GM10266 (cell line): Measurements from ENCODE around the gene P3H2.

ENCODE experiments used
- DNase-seq: peaks from one replicate; pipeline ENCODE4 v3.0.0; 2012; ENCODE audit errors: extremely low spot score
- TF ChIP-seq, protein P1 (sequence below): IDR thresholded peaks from 2 replicates; pipeline ENCODE4 v1.5.1; 2012; ENCODE audit warnings: mild to moderate bottlenecking, low read depth; ENCODE audit not compliant: control insufficient read depth, insufficient read depth; ENCODE audit errors: missing control alignments

P3H2 gene

DNA sequence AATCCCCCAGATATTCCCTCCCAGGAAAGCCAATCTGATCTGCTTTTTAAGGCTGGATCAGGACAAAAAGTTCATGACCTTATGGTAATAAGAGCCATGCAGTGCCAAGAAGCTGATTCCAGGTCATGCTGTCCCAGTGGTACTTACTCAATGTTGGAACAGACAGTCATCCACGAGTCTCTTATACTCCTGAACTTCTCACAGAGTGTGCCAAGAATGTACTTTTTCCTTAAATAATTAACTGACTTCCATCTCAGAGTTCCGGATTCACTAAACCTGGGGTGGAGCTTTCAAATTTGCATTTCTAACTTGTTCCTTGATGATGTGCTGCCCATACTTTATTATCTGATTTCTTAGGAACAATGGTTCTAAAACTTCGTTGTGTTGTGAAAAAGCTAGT, 3.4 kb upstream of the P3H2 start:
- DNase-seq, result no peak
- TF ChIP-seq, protein P1, sequence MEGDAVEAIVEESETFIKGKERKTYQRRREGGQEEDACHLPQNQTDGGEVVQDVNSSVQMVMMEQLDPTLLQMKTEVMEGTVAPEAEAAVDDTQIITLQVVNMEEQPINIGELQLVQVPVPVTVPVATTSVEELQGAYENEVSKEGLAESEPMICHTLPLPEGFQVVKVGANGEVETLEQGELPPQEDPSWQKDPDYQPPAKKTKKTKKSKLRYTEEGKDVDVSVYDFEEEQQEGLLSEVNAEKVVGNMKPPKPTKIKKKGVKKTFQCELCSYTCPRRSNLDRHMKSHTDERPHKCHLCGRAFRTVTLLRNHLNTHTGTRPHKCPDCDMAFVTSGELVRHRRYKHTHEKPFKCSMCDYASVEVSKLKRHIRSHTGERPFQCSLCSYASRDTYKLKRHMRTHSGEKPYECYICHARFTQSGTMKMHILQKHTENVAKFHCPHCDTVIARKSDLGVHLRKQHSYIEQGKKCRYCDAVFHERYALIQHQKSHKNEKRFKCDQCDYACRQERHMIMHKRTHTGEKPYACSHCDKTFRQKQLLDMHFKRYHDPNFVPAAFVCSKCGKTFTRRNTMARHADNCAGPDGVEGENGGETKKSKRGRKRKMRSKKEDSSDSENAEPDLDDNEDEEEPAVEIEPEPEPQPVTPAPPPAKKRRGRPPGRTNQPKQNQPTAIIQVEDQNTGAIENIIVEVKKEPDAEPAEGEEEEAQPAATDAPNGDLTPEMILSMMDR, result no peak

DNA sequence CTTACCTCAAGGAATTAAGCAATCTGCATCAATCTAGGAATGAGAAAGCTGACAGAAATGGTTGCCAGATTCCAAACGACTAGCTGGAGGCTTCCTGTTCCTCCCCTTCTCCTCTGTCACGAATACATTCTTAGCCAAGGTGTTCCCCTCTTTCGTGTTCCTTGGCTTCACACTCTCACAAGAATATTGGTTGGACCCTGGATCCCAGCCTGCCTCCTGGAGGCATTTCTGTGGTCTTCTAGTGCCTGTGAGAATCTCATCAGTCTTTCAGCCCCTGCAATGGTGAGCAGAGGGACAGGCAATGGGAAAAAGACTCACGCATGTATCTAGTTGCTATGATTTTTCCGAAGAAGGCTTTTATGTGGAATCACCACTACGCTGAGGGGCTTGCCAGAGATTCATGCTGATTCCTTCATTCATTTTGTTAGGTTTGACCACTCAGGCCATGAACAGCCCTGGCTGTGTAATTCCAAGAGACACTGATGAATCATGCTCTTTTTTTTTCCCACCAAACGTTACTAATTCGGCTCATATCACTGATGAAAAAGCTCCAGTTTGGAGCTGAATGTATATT, 1.6 kb upstream of the P3H2 start:
- DNase-seq, result no peak
- TF ChIP-seq, protein P1, result no peak

DNA sequence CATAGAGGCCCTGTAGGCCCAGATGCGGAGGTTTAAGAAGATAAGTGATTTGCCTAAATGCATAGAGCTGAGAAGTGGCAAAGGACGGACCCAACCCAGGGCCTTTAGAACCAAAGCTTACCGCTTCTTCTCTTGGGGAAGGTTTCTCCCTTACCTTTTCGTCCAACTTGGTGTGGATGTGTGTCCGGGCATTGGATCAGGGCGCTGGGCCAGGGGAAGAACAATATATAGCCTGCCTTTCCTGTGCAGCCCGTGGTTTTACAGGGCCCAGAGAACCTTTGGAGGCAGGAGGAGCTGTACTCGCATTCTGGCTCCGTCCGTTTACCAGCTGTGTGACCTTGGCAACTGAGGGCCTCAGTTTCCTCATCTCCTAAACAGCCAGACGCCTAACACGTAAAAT, 686 bp upstream of the P3H2 start:
- no peak for DNase-seq
- TF ChIP-seq, protein P1, result no peak

DNA sequence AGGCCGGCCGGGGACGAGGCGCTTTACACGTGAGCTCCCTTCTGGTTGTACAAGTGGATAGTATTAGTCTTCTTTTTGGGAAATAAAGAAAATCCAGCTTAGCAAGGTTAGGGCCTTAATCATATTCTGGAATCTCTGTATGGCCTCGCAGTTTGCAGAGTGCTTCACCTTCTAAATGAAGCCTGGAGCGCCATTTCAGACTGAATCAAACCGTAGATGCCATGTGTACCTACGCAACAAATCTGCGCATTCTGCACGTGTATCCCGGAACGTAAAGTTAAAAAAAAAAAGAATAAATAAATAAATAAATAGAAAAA, 322 bp upstream of the P3H2 start:
- TF ChIP-seq, protein P1, result no peak
- DNase-seq, result no peak

DNA sequence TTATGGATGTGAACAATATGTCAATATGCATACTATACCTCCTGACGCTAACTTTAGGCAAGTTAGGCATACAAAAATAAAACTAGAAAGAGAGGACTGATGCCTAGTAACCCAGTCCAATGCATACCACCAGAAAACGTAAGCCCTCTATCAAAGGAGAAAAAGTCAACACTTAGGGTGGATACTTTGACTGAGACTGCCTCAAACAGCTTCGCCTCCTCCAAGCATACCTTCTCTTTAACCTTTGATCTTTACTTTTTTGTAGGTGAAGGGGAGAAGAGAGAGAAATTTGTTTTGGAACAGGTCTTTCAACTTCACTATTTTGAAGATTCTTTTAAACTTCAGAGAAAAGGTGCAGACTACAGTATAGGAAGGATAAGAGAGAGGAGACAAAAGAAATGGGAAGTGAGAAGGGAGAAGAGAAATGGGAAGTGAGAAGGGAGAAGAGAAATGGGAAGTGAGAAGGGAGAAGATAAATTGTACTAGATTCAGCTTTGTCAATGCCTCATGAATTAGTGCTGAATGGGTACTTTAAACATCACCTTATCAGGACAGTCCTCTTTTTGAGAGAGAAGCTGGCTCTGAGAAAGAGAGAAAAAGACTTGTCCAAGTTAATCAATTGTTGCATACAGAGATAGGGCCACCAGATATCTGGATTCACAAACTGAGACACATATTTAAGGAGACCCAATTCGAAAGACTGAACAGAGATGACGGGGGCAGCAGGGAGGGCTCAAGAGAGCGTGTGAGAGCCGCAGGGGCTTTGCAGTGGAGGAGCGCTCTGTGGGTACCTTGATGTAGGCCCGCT, 1.0 kb downstream of the P3H2 start:
- no peak for DNase-seq
- TF ChIP-seq, protein P1, result no peak

DNA sequence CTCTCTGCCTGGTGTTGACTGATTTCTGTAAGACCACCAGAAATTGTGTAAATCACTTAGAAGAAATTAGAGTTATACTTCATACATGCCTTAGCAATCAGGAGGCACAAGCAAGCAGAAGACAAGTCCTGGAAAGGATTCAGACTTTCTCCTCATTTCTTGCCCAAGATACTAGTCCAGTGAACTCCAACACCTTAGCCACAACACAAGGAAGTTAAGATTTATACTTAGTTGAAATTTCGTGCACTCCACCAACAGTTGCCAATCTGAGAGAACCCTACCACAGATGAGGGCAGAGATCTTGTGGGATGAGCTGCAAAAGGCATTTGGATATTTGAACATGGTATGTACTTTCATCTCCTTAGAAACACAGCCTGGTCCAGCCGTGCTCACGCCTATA, 2.3 kb downstream of the P3H2 start:
- TF ChIP-seq, protein P1, result no peak
- no peak for DNase-seq

DNA sequence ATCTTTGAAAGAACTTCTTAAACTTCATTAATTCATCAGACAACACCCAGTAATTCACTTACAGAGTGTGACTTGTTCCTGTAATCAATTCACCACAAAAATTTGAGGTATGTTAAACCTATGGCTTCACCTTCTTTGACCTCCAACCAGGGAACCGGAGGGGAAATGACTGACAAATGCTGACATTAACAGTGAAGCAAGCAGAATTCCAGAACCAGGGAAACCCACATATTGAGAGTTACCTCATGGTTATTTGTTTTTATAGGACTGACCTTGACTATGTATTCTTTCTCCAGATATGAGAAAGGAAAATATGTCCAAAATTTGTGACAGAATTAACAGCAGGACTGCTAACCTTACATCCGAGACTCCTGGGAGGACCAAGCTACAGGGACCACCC, 2.7 kb downstream of the P3H2 start:
- no peak for DNase-seq
- TF ChIP-seq, protein P1, result no peak
